AML-193 (cell line): Measurements from ENCODE around the gene CREB1.
"Not testable (repeated sequence)": the region's sequence is repeated elsewhere in the genome, so short reads cannot be mapped to it uniquely, and the experiment has no call there.

Experiments
- DNase-seq, 2 experiments: peaks; one replicate each; lab custom pipeline; 2025; lab: John Stamatoyannopoulos, UW

Gene CREB1

DNA sequence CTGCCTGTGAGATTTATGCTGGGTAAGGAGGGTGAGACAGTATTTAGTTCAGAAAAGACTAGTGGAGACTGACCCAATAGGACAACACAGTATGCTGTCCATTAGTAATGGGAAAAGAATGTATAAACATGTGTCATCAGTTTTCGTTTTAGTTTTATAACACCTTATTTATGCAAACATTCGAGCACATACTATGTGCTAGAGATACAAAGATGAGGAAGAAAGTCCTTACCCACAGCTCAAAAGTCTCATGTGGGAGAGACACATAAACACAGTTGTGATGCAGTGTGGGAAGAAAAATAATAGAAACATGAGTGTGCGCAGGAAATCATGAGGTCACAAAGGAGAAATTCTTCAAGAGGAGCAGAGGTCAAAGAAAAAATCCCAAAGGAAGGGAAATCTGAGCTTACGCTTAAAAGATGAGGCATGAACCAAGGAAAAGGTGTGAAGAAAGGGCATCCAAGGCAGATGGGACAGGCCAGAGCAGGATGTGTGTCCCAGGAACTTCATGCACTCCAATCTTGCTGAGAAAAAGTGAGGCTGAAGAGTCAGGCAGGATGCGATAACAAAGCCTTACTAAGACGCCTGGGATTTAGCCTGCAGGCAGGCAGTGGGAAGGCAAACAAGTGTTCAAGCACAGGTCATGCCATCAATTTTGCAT, 87.4 kb downstream of the CREB1 start:
- no peak for DNase-seq

- DNase-seq: peak; percentile 81 to 95
Observed at GRCh38 chr2:207619764-207620203, 90.0 kb downstream of the CREB1 start.

DNA sequence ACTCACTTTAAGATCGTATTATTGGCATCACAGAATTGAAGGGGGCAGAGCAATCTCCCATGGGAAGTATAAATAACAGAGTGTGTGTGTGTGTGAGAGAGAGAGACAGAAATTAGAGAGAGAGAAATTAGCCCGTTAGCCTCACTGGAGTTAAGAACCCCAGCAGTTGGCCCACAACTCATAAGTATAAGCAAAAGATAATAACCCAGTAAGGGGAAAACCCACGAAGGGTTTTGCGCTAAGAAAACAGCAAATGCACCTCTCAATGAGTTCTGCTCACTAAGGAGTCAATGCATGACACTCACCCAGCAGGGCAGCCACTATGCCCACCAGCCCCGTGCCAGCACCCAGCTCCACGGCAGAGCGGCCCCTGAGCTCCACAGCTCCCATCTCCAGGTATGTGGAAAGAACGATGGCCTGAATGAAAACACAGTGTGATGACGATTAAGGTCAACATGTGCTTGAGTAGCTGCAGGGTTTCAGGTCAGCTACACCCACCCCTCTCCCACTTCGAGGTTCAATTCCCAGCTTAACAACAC, 91.8 kb downstream of the CREB1 start:
- DNase-seq: no peak

- DNase-seq: peak; percentile 57 to 65
Observed at GRCh38 chr2:207624185-207625013, 94.6 kb downstream of the CREB1 start.

GRCh38 chr2:207625014-207625907, 95.5 kb downstream of the CREB1 start, which contains the start of gene METTL21A:
TSS of gene METTL21A (minus strand) at chr2:207625394. CDS start at chr2:207624375, 1,019 bp downstream.
- DNase-seq: peak; percentile 77 to 82

- DNase-seq: no peak
Observed at GRCh38 chr2:207629553-207629952, 99.8 kb downstream of the CREB1 start.

- DNase-seq: no peak
Observed at GRCh38 chr2:207630491-207630890, 100.7 kb downstream of the CREB1 start.

GRCh38 chr2:207632575-207633493, 103.1 kb downstream of the CREB1 start:
- DNase-seq: peak; percentile 88 to 89

DNA sequence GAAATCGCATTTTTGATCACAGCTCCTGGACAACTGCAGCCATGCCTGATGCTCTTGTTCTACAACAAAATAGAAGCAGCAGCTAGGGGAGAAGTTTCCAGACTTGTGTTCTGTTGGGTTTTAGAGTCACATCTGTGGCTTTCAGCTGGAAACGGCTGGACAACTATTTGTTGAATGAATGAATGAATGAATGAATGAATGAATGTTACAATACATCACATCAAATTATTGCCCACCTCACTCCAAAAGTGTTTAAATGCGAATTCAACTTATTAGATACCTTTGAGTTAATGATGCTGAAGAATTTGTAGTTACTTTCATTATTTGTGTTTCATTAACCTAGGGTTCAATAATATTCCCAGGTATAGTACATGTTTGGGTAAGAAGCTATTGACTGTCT, 103.9 kb downstream of the CREB1 start:
- no peak for DNase-seq

DNA sequence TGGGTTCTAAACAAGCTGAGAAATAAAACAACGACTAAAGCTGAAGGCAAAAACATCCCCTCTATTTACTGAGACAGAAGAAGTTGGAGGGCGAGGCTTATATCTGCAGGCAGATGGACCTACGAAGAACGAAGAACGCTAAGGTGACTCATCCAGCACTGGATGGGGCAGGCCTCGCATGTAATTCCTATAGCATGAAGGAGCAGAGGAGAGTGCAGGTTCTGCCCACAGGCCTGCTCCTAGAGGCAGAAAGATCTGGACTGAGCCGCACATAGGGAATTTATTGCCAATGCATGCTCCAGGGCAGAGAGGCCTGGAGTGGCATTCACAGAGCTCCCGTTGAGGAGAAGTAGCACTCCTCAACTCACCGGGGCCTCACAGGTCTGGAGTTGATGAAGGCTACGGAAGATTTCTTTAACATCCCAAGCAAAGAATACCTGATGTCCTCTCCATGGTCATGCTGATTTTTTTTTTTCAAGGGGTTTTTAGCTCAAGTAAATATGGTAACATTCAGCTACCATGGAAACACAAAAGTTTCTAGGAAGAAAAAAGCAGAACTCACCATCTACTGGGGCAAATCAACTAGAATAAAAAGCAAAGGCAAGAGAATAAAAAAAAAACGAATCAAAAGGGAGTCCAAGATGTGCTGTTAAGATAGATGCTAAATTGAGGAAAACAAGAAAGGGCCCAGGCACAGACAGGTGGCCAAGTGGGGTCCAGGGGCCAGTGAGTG, 105.9 kb downstream of the CREB1 start:
- peak; percentile 40 to 43 for DNase-seq

GRCh38 chr2:207639288-207639687, 109.5 kb downstream of the CREB1 start:
- DNase-seq: not testable (repeated sequence)

GRCh38 chr2:207640160-207640559, 110.4 kb downstream of the CREB1 start:
- DNase-seq: no peak

- DNase-seq: no peak
Observed at GRCh38 chr2:207640661-207641060, 110.9 kb downstream of the CREB1 start.

GRCh38 chr2:207643892-207644291, 114.1 kb downstream of the CREB1 start:
- DNase-seq: no peak

DNA sequence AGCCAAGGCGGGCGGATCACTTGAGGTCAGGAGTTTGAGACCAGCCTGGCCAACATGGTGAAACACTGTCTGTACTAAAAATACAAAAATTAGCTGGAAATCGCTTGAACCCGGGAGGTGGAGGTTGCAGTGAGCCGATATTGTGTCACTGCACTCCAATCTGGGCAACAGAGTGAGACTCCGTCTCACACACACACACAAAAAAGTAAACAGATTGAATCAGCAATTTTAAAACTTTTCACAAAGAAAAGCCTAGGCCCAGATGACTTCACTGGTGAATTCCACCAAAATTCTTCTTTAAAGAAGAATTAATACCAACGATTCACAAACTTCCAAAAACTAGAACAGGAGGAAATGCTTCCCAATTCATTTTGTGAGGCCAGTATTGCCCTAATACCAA, 116.8 kb downstream of the CREB1 start:
- DNase-seq: not testable (repeated sequence)
